SU-DHL-6 (cell line): Measurements from ENCODE around the gene NR2F1-AS1.

Experiments used
- EZH2phosphoT487 ChIP-seq: fragments of 200-600 bp; sonication (generic), shearing (Covaris generic); conservative IDR thresholded peaks from 2 replicates; pipeline ENCODE4 v1.6.1; 2018; ENCODE audit warnings: mild to moderate bottlenecking, antibody characterized with exemption, low read length, moderate library complexity, mixed read lengths
- TF ChIP-seq, protein P1 (sequence below): fragments of 200-600 bp; sonication (generic); IDR thresholded peaks from one replicate; pipeline ENCODE4 v1.5.1; 2017; ENCODE audit warnings: antibody characterized with exemption, mild to moderate bottlenecking, low read length, moderate library complexity; ENCODE audit not compliant: insufficient read depth, poor library complexity, severe bottlenecking

GRCh38 chr5:93415819-93416218, 165.2 kb downstream of the NR2F1-AS1 start:
- TF ChIP-seq, protein P1, sequence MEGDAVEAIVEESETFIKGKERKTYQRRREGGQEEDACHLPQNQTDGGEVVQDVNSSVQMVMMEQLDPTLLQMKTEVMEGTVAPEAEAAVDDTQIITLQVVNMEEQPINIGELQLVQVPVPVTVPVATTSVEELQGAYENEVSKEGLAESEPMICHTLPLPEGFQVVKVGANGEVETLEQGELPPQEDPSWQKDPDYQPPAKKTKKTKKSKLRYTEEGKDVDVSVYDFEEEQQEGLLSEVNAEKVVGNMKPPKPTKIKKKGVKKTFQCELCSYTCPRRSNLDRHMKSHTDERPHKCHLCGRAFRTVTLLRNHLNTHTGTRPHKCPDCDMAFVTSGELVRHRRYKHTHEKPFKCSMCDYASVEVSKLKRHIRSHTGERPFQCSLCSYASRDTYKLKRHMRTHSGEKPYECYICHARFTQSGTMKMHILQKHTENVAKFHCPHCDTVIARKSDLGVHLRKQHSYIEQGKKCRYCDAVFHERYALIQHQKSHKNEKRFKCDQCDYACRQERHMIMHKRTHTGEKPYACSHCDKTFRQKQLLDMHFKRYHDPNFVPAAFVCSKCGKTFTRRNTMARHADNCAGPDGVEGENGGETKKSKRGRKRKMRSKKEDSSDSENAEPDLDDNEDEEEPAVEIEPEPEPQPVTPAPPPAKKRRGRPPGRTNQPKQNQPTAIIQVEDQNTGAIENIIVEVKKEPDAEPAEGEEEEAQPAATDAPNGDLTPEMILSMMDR, result no peak
- TF ChIP-seq EZH2phosphoT487, result no peak
